Activated CD4-positive, alpha-beta T cell treated with anti-CD3 and anti-CD28 coated beads, Interleukin-2, amount 50 U/mL, for 16 hours (primary cell): ENCODE measurements around the gene IL11.
"Not testable (repeated sequence)": the region's sequence is repeated elsewhere in the genome, so short reads cannot be mapped to it uniquely, and the experiment has no call there.

Experiments
- DNase-seq: peaks from one replicate; pipeline ENCODE4 v3.0.0-alpha.2; 2020

IL11 gene

DNA sequence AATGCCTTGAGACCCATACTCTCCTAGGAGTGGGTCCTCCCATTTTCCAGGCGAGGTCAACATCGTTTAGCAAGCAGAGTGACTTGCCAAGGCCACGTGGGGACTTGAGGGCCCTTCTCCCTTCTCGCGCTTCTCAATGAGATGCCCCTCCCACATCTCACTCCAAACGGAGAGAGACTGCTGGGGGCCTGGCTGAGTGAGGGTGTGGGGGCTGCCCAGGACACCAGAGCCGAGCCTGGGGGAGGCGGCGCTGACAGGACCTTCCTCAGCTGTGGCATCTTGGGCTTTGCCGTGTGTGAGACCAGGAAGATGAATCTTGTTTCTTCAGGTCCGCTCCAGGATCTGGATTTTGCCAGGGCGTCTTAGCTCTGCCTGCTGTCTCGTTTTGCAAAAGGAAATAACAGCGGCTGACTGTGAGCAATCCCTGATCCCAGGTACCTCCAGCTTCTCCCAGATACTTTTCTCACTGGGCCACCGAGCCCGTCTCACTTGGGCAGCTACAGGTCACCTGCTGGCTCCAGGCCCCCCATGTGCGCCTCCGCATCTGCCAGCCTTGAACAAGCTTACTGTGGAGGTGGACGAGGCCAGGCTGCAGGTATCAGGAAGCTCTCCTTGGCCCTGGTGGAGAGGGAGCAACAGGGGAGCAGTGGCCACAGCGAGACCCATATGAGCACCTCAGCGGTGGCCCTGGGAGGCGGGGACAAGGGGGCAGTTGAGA is 21.8 kb downstream of the IL11 start:
- no peak for DNase-seq

- DNase-seq = no peak
Measured at GRCh38 chr19:55347442-55348009, 22.7 kb downstream of the IL11 start.

GRCh38 chr19:55346725-55347441 is 23.4 kb downstream of the IL11 start:
- no peak for DNase-seq

DNA sequence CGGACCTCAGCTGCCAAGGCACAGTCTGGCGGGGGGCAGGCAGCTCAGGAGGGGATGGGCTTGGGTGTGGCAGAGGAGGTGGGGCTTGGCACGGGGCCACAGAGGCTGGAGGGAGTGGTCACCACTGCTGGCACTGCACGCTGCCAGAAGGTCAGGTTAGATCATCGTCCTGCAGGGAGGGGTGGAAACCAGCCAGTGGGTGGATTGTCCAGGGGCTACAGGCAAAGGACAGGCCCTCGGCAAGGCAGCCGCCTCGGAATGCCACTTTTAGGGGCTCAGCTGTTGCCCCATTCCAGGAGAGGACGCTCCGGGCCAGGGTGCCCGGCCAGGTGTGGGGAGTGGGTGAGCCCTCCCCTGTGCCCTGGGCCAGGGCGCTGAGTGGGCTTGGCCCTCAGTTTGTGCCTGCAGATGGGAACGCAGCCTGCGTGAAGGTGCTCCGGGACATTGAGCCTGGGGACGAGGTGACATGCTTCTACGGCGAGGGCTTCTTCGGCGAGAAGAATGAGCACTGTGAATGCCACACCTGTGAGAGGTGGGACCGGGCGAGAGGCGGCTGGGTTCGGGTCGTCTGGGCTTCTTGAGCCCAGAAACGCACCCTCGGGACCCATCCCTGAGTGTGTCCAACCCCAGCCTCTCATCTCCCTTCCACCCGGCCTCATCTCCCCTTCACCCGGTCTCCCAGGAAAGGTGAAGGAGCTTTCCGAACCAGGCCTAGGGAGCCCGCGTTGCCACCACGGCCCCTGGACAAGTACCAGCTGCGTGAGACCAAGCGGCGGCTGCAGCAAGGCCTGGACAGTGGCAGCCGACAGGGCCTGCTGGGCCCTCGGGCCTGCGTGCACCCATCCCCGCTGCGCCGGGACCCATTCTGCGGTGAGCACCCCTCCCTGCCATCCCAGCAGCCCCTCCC is 24.2 kb downstream of the IL11 start:
- no peak for DNase-seq

DNA sequence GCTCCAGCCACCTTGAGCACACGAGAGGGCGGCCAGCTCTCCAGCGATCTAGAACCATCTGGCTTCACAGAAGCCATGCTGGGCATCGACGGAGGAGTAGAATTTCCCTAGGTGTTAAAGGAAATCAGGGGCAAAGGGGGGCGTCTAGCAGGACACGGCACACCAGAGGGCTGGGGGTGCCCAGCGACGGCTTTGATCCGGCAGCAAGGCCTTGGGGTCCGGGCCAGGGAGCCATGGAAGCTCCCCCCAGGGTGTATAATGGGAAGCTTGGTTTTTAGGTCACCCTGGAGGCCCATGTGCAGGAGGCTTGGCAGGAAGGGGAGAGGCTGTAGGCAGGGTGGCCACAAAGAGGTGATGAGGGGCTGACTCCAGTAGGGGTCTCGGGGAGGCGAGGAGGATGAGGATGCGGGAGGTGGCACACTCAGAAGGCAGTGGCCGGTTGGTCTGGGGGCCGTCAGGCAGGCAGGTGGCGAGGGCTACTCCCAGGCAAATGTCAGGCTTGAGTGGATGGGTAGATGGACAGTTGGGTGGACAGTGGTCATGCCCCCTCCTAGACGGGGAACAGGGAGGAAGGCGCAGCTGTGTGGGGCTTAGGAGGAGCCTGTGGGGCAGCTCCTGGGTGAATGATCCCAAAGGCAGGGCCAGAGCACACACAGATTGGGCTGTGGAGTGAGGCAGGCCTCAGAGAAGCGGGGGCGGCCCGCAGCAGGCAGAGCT is 25.0 kb downstream of the IL11 start:
- no peak for DNase-seq

- no peak for DNase-seq
Measured at GRCh38 chr19:55344444-55344843, 25.8 kb downstream of the IL11 start.

GRCh38 chr19:55341595-55342531 is 28.4 kb downstream of the IL11 start:
- no peak for DNase-seq

- peak; percentile 63 for DNase-seq
Measured at GRCh38 chr19:55341171-55341588, 29.1 kb downstream of the IL11 start.

GRCh38 chr19:55340784-55341147 is 29.5 kb downstream of the IL11 start:
- DNase-seq = no peak

GRCh38 chr19:55339889-55340783 is 30.1 kb downstream of the IL11 start:
- DNase-seq = no peak

DNA sequence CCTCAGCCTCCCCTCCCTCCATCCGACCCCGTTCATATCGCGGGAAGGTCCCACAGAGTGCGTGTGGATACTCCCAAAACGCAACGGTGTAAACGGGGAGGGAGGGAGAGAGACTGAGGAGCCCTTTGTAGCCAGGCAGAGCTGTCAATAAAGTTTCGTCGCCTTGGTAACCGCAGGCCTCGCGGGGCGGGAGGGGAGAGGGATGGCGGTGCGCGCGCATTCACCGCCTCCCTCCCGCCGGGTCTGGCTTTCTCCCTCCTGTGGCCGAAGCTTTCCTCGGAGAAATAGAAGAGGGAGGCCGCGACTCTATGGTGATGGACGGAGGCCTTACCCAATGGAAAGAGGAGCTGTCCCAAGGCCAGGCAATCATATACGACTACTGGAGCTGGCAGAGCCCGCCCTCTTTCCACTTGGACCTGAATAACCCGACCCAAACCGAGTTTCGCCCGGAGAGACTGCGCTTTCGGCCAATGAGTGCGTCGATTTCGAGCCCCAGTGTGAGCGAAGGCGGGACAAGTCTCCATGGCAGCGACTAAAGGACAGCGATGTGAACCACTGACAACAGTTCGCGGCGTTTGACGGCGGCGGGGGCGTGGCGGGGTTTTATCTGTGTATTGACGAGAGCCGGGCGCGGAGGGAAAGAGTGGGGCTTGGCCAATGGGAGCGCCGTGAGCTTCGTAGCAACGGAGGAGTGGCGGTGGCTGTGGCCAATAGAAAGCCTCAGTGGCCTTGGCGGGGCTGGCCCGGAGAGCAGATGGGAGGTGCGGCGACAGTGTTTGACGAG is 31.0 kb downstream of the IL11 start, which contains the start of gene KMT5C:
Gene KMT5C (plus strand): TSS at position 772 of the 784 bp plus-strand sequence. CDS start 2,061 bp downstream, outside the sequence.
- peak; percentile 100 for DNase-seq

DNA sequence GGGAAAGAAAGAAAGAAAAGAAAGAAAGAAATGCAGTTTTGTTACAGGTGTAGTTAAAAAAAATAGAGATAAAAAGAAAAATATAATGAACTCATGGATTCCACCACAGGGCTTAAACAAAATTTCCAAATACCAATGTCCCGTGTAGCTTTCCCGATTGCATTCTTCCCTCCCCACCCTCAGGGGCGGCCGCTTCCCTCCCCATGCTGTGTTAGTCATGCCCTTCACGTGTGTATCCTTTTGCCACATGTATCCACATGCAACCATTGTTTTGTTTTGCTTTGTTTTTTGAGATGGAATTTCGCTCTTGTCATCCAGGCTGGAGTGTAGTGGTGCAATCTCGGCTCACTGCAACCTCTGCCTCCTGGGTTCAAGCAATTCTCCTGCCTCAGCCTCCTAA is 34.2 kb downstream of the IL11 start:
- DNase-seq = no peak

- no peak for DNase-seq
Measured at GRCh38 chr19:55333870-55334269, 36.4 kb downstream of the IL11 start.

DNA sequence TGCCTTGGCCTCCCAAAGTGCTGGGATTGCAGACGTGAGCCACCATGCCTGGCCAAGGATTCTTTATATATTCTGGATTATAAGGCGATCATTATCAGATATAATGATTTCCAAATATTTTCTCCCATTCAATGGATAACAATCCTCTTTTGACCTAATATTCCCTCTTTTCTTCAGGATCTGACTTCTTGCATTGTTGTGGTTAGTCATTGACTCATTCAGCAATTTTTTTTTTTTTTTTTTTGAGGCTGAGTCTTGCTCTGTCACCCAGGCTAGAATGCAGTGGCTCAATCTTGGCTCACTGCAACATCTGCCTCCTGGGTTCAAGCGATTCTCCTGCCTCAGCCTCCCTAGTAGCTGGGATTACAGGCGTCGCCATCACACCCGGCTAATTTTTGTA is 40.5 kb downstream of the IL11 start:
- not testable (repeated sequence) for DNase-seq

DNA sequence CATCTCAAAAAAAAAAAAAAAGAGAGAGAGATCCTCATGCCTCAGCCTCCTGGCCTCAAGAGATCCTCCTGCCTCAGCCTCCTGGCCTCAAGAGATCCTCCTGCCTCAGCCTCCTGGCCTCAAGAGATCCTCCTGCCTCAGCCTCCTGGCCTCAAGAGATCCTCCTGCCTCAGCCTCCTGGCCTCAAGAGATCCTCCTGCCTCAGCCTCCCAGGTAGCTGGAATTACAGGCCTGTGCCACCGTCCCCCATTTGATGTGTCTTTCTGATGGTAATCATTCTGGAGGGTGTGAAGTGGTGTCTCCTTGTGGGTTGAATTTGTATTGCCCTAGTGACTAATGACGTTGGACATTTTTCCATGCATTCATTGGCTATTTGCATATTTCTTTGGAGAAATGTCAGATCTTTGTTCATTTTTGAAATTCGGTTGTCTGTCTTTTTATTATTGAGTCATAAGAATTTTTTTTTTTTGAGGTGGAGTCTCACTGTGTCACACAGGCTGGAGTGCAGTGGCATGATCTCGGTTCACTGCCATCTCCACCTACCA is 41.4 kb downstream of the IL11 start:
- DNase-seq = not testable (repeated sequence)

DNA sequence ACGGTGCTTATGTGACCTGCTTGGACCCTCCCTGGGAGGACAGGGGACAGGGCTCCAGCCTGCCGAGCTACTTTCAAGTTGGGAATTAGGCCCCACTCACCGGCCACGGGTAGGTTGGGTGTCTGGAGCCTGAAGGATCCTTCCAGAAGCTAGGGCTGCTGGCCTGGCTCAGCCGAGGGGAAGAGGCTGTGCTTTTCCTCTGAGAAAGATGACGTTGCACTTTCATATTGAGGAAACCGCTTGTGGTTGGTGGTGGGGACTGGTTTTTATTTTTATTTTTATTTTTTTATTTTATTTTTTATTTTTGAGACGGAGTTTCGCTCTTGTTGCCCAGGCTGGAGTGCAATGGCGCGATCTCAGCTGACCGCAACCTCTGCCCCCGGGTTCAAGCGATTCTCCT is 45.1 kb downstream of the IL11 start, which contains the start of gene TMEM150B:
Gene TMEM150B (minus strand): TSS at position 170 of the 400 bp plus-strand sequence. CDS start 4,305 bp downstream, outside the sequence.
- DNase-seq = no peak

DNA sequence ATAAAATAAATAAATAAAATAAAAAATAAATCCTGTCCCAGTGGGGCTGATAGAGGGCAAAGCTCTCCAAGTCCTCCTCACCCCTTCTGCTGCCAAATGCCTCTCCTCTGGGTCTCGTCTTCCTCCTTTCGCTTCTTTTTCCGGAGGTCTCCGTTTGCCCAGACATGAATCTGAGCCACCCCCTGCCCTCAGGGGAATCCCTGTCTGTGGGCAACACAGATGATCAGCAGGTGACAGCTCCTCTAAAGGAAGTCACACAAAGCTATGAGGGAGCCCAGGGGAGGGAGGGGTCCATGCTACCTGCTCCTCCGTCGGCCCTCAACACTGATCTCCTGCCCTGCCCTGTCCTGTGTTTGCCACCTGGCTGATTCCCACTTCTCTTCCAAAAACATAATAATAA is 45.6 kb downstream of the IL11 start:
- DNase-seq = no peak

GRCh38 chr19:55322204-55322885 is 47.9 kb downstream of the IL11 start:
- DNase-seq = no peak
